Vagina (tissue), 2 donors: ENCODE measurements around the gene PACRG. TPM values are rescaled to one million over a fixed set of nuclear protein-coding genes. Genes with fewer than 3 reads are reported as not detected.

Experiments
- DNase-seq, 2 donors: peaks; one replicate each; pipeline ENCODE4 v3.0.0-alpha.2; 2017; ENCODE audit errors: extremely low spot score in 2 of 2
- H3K27ac ChIP-seq: fragments of 200-600 bp; sonication (generic); one replicate; pipeline ENCODE4 v1.5.1; 2019
- H3K27me3 ChIP-seq: fragments of 200-600 bp; sonication (generic); one replicate; pipeline ENCODE4 v1.5.1; 2019
- H3K36me3 ChIP-seq, 2 donors: fragments of 200-600 bp; sonication (generic); one replicate each; pipeline ENCODE4 v1.5.1; 2017 to 2019
- H3K4me1 ChIP-seq: fragments of 200-600 bp; sonication (generic); one replicate; pipeline ENCODE4 v1.5.1; 2019
- H3K4me3 ChIP-seq, 2 donors: fragments of 200-600 bp; sonication (generic); 1 replicate in 1 of 2; 2 replicates in 1 of 2; pipeline ENCODE4 v1.5.1; 2016 to 2019
- H3K9me3 ChIP-seq: fragments of 200-600 bp; sonication (generic); one replicate; pipeline ENCODE4 v1.5.1; 2019
- POLR2A ChIP-seq, 2 donors: fragments of 450-650 bp; IDR thresholded peaks; one replicate each; pipeline ENCODE4 v1.6.1; 2017; ENCODE audit warnings: antibody characterized with exemption in 2 of 2, mild to moderate bottlenecking in 2 of 2, moderate library complexity in 2 of 2
- POLR2AphosphoS5 ChIP-seq, 2 donors: sonication (generic); formaldehyde crosslinking; IDR thresholded peaks; one replicate each; pipeline ENCODE4 v1.9.0; 2017; ENCODE audit warnings: antibody characterized with exemption in 2 of 2, mild to moderate bottlenecking in 2 of 2, low read depth in 1 of 2; ENCODE audit not compliant: insufficient read depth in 1 of 2
- intact Hi-C: fragments of 100-400 bp; cut with DNase I; formaldehyde crosslinking; loops from one replicate; pipeline ENCODE4 v1.15.1; 2023
- total RNA-seq: library from RNA; depleted of rRNA; stranded (reverse); fragments of >200 nt; gene quantifications from one replicate; pipeline ENCODE4 v1.2.3, GENCODE V29; 2016
- TF ChIP-seq, protein P1 (sequence below), 3 experiments: fragments of 450-650 bp in 2 of 3; fragments of 200-600 bp in 1 of 3; sonication (generic) in 1 of 3; IDR thresholded peaks; one replicate each; pipeline ENCODE4 v1.5.1; 2017 to 2019; ENCODE audit warnings: antibody characterized with exemption in 3 of 3, mild to moderate bottlenecking in 2 of 3, moderate library complexity in 2 of 3

The PACRG gene
- total RNA-seq, 1 donor from 2014 or later: not detected

DNA sequence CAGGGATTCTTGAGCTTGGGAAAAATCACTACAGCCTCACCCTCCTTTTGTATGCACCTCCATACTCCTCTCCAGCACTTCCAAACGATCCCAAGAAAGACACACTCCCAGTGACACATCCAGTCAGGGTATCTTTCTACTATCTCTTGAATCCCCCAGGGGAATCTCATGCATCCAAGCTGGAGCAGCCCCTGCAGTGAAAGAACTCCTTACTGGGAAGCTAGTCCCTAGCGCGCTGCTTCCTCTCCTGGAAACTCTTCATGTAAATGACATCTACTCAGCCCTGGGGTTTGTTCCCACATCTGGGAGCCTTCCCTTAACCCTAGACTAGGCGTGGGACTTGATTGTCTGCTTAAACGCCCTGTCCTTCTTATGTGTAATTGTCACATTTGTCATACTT is 357.7 kb downstream of the PACRG start:
- no peak overlapping the region for H3K27ac ChIP-seq
- no peaks in the 10 kb centered on the region for H3K36me3 ChIP-seq
- no peaks in the 10 kb centered on the region for H3K27me3 ChIP-seq
- no peak overlapping the region for H3K4me3 ChIP-seq
- H3K9me3 ChIP-seq: no peaks in the 10 kb centered on the region
- peaks cover 10% of the 10 kb centered on the region for H3K4me1 ChIP-seq
- intact Hi-C loops: no loop called here
- DNase-seq: no peak
- no peak for TF ChIP-seq POLR2A (IDR thresholded peaks at IDR 0.05)
- TF ChIP-seq, protein P1, sequence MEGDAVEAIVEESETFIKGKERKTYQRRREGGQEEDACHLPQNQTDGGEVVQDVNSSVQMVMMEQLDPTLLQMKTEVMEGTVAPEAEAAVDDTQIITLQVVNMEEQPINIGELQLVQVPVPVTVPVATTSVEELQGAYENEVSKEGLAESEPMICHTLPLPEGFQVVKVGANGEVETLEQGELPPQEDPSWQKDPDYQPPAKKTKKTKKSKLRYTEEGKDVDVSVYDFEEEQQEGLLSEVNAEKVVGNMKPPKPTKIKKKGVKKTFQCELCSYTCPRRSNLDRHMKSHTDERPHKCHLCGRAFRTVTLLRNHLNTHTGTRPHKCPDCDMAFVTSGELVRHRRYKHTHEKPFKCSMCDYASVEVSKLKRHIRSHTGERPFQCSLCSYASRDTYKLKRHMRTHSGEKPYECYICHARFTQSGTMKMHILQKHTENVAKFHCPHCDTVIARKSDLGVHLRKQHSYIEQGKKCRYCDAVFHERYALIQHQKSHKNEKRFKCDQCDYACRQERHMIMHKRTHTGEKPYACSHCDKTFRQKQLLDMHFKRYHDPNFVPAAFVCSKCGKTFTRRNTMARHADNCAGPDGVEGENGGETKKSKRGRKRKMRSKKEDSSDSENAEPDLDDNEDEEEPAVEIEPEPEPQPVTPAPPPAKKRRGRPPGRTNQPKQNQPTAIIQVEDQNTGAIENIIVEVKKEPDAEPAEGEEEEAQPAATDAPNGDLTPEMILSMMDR (IDR thresholded peaks at IDR 0.05): no peak
- TF ChIP-seq POLR2AphosphoS5 (IDR thresholded peaks at IDR 0.05; ENCODE audit: insufficient read depth in 1 of 2, low read depth in 1 of 2): no peak

DNA sequence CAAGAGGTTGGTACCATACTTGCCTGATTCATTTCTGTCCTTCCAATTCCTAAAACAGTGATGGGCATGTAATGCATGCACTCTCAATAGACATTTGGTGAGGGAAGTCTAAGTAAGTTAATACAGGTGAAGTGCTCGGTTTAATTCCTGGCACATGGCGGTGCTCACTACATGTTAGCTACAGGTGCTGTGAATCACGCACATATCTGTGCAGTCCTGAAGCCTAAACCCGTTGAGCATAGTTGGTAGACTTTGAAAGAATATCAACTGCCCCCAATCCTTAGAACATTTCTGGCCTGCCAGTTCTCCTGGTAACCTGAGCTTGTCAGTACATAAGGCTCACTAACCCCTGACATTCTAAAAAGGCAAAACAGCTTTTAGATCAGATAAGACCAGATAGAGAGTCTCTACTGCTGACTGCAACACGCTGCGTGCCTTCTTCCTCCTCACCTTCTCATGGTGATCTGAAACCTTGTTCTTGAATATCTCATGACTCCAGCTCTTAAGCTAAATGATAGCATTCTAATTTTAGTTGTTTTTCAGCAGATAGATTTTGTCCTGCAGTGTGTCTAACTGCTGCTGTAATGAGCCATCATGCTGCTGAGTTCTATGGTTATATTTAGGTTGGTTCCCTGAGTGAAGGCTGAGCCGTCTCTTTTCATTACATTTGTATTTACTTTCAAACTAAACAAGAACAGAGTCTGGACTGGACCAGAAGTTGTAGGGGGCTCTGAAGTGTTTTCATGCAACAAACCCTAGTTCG is 358.3 kb downstream of the PACRG start:
- no peak for DNase-seq
- Histone ChIP-seq H3K27me3 (no peaks in the 10 kb centered on the region), H3K4me1 (peaks cover 10% of the 10 kb centered on the region), H3K9me3 (no peaks in the 10 kb centered on the region), H3K36me3 (no peaks in the 10 kb centered on the region), H3K4me3 (no peak overlapping the region), H3K27ac (no peak overlapping the region)
- no peak for TF ChIP-seq POLR2A (IDR thresholded peaks at IDR 0.05)
- TF ChIP-seq POLR2AphosphoS5 (IDR thresholded peaks at IDR 0.05; ENCODE audit: insufficient read depth in 1 of 2, low read depth in 1 of 2): no peak
- TF ChIP-seq, protein P1 (IDR thresholded peaks at IDR 0.05): no peak
- intact Hi-C loops: no loop called here

DNA sequence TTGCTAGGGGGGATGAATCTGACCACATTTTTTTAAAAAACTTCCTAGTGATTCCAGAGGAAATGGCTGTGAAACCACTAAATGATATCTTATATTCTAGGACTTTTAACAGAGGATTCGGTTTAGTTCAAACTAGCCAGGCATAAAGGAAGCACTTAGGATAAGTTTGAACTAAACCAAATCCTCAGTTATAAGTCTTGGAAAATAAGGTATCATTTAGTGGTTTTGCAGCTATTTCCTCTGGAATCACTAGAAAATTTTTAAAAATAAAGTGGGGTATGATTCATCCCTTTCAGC is 358.8 kb downstream of the PACRG start:
- H3K9me3 ChIP-seq: no peaks in the 10 kb centered on the region
- no peak overlapping the region for H3K27ac ChIP-seq
- no peak overlapping the region for H3K4me3 ChIP-seq
- TF ChIP-seq POLR2A (IDR thresholded peaks at IDR 0.05) (no peak), POLR2AphosphoS5 (IDR thresholded peaks at IDR 0.05; ENCODE audit: insufficient read depth in 1 of 2, low read depth in 1 of 2) (no peak)
- TF ChIP-seq, protein P1 (IDR thresholded peaks at IDR 0.05): no peak
- no peak for DNase-seq
- no peaks in the 10 kb centered on the region for H3K27me3 ChIP-seq
- peaks cover 10% of the 10 kb centered on the region for H3K4me1 ChIP-seq
- H3K36me3 ChIP-seq: no peaks in the 10 kb centered on the region
- intact Hi-C loops: no loop called here

DNA sequence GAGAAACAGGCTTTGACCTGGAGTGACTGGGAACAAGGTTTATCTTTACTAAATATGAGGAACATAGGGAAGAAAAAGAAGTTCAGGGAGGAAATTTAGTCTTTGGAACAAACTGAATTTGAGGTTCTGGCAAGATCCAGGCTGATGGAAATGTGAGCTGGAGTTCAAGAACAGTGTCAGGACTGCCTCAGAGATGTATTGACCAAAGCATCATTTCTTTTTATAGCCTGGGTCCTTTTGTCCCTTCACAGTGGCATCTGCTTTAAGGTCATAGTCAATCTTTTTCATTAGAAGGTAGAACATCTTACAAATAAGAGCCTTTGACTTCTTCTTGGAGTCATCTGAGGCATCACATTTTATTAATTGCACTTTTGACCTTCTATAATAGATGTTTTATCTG is 360.2 kb downstream of the PACRG start:
- DNase-seq: no peak
- TF ChIP-seq POLR2AphosphoS5 (IDR thresholded peaks at IDR 0.05; ENCODE audit: insufficient read depth in 1 of 2, low read depth in 1 of 2): no peak
- TF ChIP-seq POLR2A (IDR thresholded peaks at IDR 0.05): no peak
- TF ChIP-seq, protein P1 (IDR thresholded peaks at IDR 0.05): no peak
- Histone ChIP-seq H3K4me3 (no peak overlapping the region), H3K4me1 (peaks cover 5% of the 10 kb centered on the region), H3K9me3 (no peaks in the 10 kb centered on the region), H3K27me3 (no peaks in the 10 kb centered on the region), H3K36me3 (no peaks in the 10 kb centered on the region), H3K27ac (no peak overlapping the region)
- intact Hi-C loops: no loop called here

DNA sequence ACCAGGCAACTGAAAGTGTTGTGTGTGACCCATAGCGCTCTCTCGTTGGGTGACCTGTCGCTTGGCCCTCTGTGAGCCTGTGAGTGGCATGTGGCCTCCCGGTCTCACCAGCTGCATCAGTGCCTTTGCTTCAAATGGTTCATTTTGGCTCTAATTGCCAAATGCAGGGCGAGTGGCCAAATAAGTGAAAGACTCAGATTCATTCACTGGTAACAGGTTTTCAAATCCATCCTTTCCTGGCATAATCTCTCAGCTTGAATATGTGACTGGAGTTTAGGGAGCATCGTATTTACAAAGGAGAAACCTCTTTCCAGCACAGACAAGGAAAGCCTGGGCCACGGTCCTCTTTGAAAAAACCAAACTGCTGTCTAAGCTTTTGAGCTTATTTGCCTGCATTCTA is 365.1 kb downstream of the PACRG start:
- no peaks in the 10 kb centered on the region for H3K36me3 ChIP-seq
- TF ChIP-seq POLR2A (IDR thresholded peaks at IDR 0.05) (no peak), POLR2AphosphoS5 (IDR thresholded peaks at IDR 0.05; ENCODE audit: insufficient read depth in 1 of 2, low read depth in 1 of 2) (no peak)
- TF ChIP-seq, protein P1 (IDR thresholded peaks at IDR 0.05): no peak
- H3K4me3 ChIP-seq: no peak overlapping the region
- no peaks in the 10 kb centered on the region for H3K9me3 ChIP-seq
- no peak overlapping the region for H3K27ac ChIP-seq
- no peak for DNase-seq
- H3K4me1 ChIP-seq: no peaks in the 10 kb centered on the region
- intact Hi-C loops: no loop called here
- H3K27me3 ChIP-seq: no peaks in the 10 kb centered on the region
